HepG2 (cell line): ENCODE results near the gene IZUMO4. TPM values are rescaled to one million over a fixed set of nuclear protein-coding genes. Genes with fewer than 3 reads are reported as not detected.

ENCODE experiments used
- ARNTL ChIP-seq: sonication (generic); formaldehyde crosslinking; IDR thresholded peaks from 2 replicates; pipeline ENCODE4 v1.4.0; 2020; ENCODE audit warnings: mild to moderate bottlenecking, missing genetic modification reagents
- CENPX ChIP-seq: sonication (generic); formaldehyde crosslinking; IDR thresholded peaks from 2 replicates; pipeline ENCODE4 v1.9.0; 2021; ENCODE audit warnings: mild to moderate bottlenecking, missing genetic modification reagents, moderate library complexity
- IKZF5 ChIP-seq: IDR thresholded peaks from 2 replicates; pipeline ENCODE4 v1.6.1; 2018; ENCODE audit warnings: missing genetic modification reagents, mild to moderate bottlenecking, missing compliant biosample characterization
- ISL2 ChIP-seq: sonication (generic); formaldehyde crosslinking; IDR thresholded peaks from 2 replicates; pipeline ENCODE4 v1.5.0; 2020; ENCODE audit warnings: missing genetic modification reagents
- KAT8 ChIP-seq: IDR thresholded peaks from 2 replicates; pipeline ENCODE4 v1.6.1; 2016; ENCODE audit warnings: missing genetic modification reagents, missing compliant biosample characterization
- KLF15 ChIP-seq: sonication (generic); formaldehyde crosslinking; IDR thresholded peaks from 2 replicates; pipeline ENCODE4 v1.8.1; 2023; ENCODE audit warnings: borderline replicate concordance, mild to moderate bottlenecking, inconsistent platforms, missing genetic modification reagents, mixed read lengths
- NFATC3 ChIP-seq: sonication (generic); formaldehyde crosslinking; IDR thresholded peaks from 2 replicates; pipeline ENCODE4 v1.5.1; 2020; ENCODE audit warnings: mild to moderate bottlenecking, missing genetic modification reagents
- NFIC ChIP-seq: IDR thresholded peaks from 2 replicates; pipeline ENCODE4 v1.6.1; 2012; ENCODE audit warnings: mild to moderate bottlenecking, low read length, inconsistent platforms
- POLR2A ChIP-seq, 2 experiments: IDR thresholded peaks; 2 replicates each; pipeline ENCODE4 v1.6.1; 2011; ENCODE audit warnings: low read depth in 2 of 2, low read length in 2 of 2, mild to moderate bottlenecking in 1 of 2, moderate library complexity in 1 of 2; ENCODE audit not compliant: insufficient read depth in 1 of 2
- PTBP1 ChIP-seq: fragments of 200-400 bp; formaldehyde crosslinking; IDR thresholded peaks from 2 replicates; pipeline ENCODE4 v1.6.1; 2018; ENCODE audit warnings: low read length, low read depth; ENCODE audit not compliant: poor library complexity, severe bottlenecking
- REXO4 ChIP-seq: sonication (generic); formaldehyde crosslinking; IDR thresholded peaks from 2 replicates; pipeline ENCODE4 v1.8.0; 2022; ENCODE audit warnings: missing genetic modification reagents, mild to moderate bottlenecking, borderline replicate concordance
- RFX3 ChIP-seq: IDR thresholded peaks from 2 replicates; pipeline ENCODE4 v1.6.1; 2016; ENCODE audit warnings: missing biosample characterization, missing genetic modification reagents
- TEAD2 ChIP-seq: sonication (generic); formaldehyde crosslinking; IDR thresholded peaks from 2 replicates; pipeline ENCODE4 v1.9.0; 2021; ENCODE audit warnings: missing genetic modification reagents
- ZBTB4 ChIP-seq: sonication (generic); formaldehyde crosslinking; IDR thresholded peaks from 2 replicates; pipeline ENCODE4 v1.4.0; 2020; ENCODE audit warnings: missing genetic modification reagents, mild to moderate bottlenecking, borderline replicate concordance
- ZNF10 ChIP-seq: sonication (generic); formaldehyde crosslinking; IDR thresholded peaks from 2 replicates; pipeline ENCODE4 v1.4.0; 2020; ENCODE audit warnings: mild to moderate bottlenecking, low read depth, missing genetic modification reagents, borderline replicate concordance
- ZNF281 ChIP-seq: sonication (generic); formaldehyde crosslinking; IDR thresholded peaks from 2 replicates; pipeline ENCODE4 v1.4.0; 2020; ENCODE audit warnings: missing genetic modification reagents, borderline replicate concordance
- ZNF331 ChIP-seq: sonication (generic); formaldehyde crosslinking; IDR thresholded peaks from 2 replicates; pipeline ENCODE4 v1.4.0; 2020; ENCODE audit warnings: missing genetic modification reagents
- ZNF350 ChIP-seq: sonication (generic); formaldehyde crosslinking; IDR thresholded peaks from 2 replicates; pipeline ENCODE4 v1.4.0; 2020; ENCODE audit warnings: mild to moderate bottlenecking, low read depth, missing genetic modification reagents, borderline replicate concordance
- ZNF570 ChIP-seq: sonication (generic); formaldehyde crosslinking; IDR thresholded peaks from 2 replicates; pipeline ENCODE4 v1.4.0; 2020; ENCODE audit warnings: mild to moderate bottlenecking, missing genetic modification reagents, borderline replicate concordance
- ZNF747 ChIP-seq: sonication (generic); formaldehyde crosslinking; IDR thresholded peaks from 2 replicates; pipeline ENCODE4 v1.8.1; 2023; ENCODE audit warnings: missing genetic modification reagents, mild to moderate bottlenecking, borderline replicate concordance
- ZSCAN5A ChIP-seq: sonication (generic); formaldehyde crosslinking; IDR thresholded peaks from 2 replicates; pipeline ENCODE4 v1.8.0; 2022; ENCODE audit warnings: mild to moderate bottlenecking, missing genetic modification reagents, borderline replicate concordance
- polyA plus RNA-seq, 8 experiments: library from polyadenylated mRNA; depleted of rRNA in 3 of 8; stranded (reverse) in 7 of 8; unstranded in 1 of 8; fragments of >200 nt; fragmentation: Illumina TruSeq in 4 of 8; extraction: Trizol in 4 of 8; gene quantifications; 2 replicates each; pipeline versions ENCODE4 v1.2.1 to v1.2.3, GENCODE V29; 2011 to 2016; ENCODE audit warnings: low read depth in 4 of 8, missing spikeins in 1 of 8, mixed read lengths in 1 of 8; ENCODE audit not compliant: insufficient read depth in 1 of 8
- total RNA-seq, 5 experiments: library from RNA; depleted of rRNA; stranded (reverse); fragments of >200 nt; fragmentation: Illumina TruSeq; extraction: Trizol; gene quantifications; 2 replicates each; pipeline ENCODE4 v1.2.3, GENCODE V29; 2016; ENCODE audit warnings: low read depth in 1 of 5

The IZUMO4 gene
- total and polyA plus RNA-seq, 2 of the 13 experiments (the other 11 are each of a cell fraction or from before 2014, with no cell fraction given) = 0.77 to 3.9 TPM

GRCh38 chr19:2051773-2052704 is 44.7 kb upstream of the IZUMO4 start (continued):
- TF ChIP-seq ZNF281 (CRISPR knock-in tag) (peak; percentile 49; the same call in 1 of the 2 replicates), NFATC3 (no peak), CENPX (CRISPR knock-in tag) (no peak), POLR2A (IDR thresholded peaks at IDR 0.05; ENCODE audit: insufficient read depth in 1 of 2, low read depth in 2 of 2, low read length in 2 of 2) (peak in 1 of 2 experiments; percentile 13; a peak in 1 of 4 replicates), KLF15 (CRISPR knock-in tag) (no peak), ZNF10 (CRISPR knock-in tag) (no peak), ZNF331 (no peak), NFIC (no peak), IKZF5 (CRISPR knock-in tag) (peak; percentile 11), ZBTB4 (CRISPR knock-in tag) (no peak), ZNF747 (CRISPR knock-in tag) (no peak), ARNTL (CRISPR knock-in tag) (no peak), KAT8 (CRISPR knock-in tag) (no peak), ZNF570 (CRISPR knock-in tag) (no peak), ZSCAN5A (CRISPR knock-in tag) (no peak), REXO4 (CRISPR knock-in tag) (no peak), ISL2 (CRISPR knock-in tag) (no peak), PTBP1 (no peak), ZNF350 (peak; percentile 7; the same call in 1 of the 2 replicates), RFX3 (no peak), TEAD2 (no peak)
